PC-3 (cell line): ENCODE measurements around the gene KCNG2. TPM values are rescaled to one million over a fixed set of nuclear protein-coding genes. Genes with fewer than 3 reads are reported as not detected.

Experiments used
- ATAC-seq: fragments of 200-7000 bp; cut with Tn5 transposase; 2 replicates; pipeline ENCODE4 v1.9.1; 2020; ENCODE audit warnings: mild to moderate bottlenecking, moderate library complexity
- BruUV-seq: library from RNA; stranded (reverse); fragments of 400-500 nt; replicated peaks from 2 replicates; lab custom pipeline; 2021; lab: Mats Ljungman, UMichigan
- CTCF ChIA-PET: fragments of 300-600 bp; sonication (Branson Sonifier 250); formaldehyde crosslinking; loops from one replicate; lab custom pipeline; 2022; ENCODE audit warnings: antibody characterized with exemption; lab: Charles Lee
- POLR2A ChIA-PET: fragments of 300-600 bp; sonication (Branson Sonifier 250); formaldehyde crosslinking; loops from one replicate; lab custom pipeline; 2022; ENCODE audit warnings: antibody characterized with exemption; ENCODE audit not compliant: unreplicated experiment; lab: Charles Lee
- DNase-seq: peaks from one replicate; pipeline ENCODE4 v3.0.0-alpha.2; 2015
- H2AFZ ChIP-seq: fragments of 300-600 bp; sonication (generic); 2 replicates; pipeline ENCODE4 v1.6.0; 2016; ENCODE audit warnings: antibody characterized with exemption, low read length
- H3F3A ChIP-seq: fragments of 300-600 bp; sonication (generic); one replicate; pipeline ENCODE4 v1.6.0; 2017; ENCODE audit warnings: antibody characterized with exemption, low read length, control low read depth, mild to moderate bottlenecking; ENCODE audit not compliant: unreplicated experiment
- H3K27ac ChIP-seq: fragments of 300-600 bp; sonication (generic); 2 replicates; pipeline ENCODE4 v1.5.1; 2016; ENCODE audit warnings: mild to moderate bottlenecking, low read length
- H3K27me3 ChIP-seq: fragments of 300-600 bp; sonication (generic); 2 replicates; pipeline ENCODE4 v1.6.1; 2016; ENCODE audit warnings: low read length, mixed read lengths
- H3K36me3 ChIP-seq: fragments of 300-600 bp; sonication (generic); 2 replicates; pipeline ENCODE4 v1.6.1; 2016; ENCODE audit warnings: low read depth, mixed run types, low read length, mixed read lengths
- H3K4me1 ChIP-seq: fragments of 300-600 bp; sonication (generic); 2 replicates; pipeline ENCODE4 v1.5.1; 2016; ENCODE audit warnings: low read length; ENCODE audit not compliant: insufficient read depth
- H3K4me2 ChIP-seq: fragments of 300-600 bp; sonication (generic); 2 replicates; pipeline ENCODE4 v1.6.0; 2016; ENCODE audit warnings: low read length
- H3K4me3 ChIP-seq: fragments of 300-600 bp; sonication (generic); 2 replicates; pipeline ENCODE4 v1.5.1; 2016; ENCODE audit warnings: mild to moderate bottlenecking, low read length, mixed read lengths
- H3K79me2 ChIP-seq: fragments of 300-600 bp; sonication (generic); 2 replicates; pipeline ENCODE4 v1.6.1; 2017; ENCODE audit warnings: low read length, mixed read lengths
- H3K9ac ChIP-seq: fragments of 300-600 bp; sonication (generic); 2 replicates; pipeline ENCODE4 v1.6.0; 2016; ENCODE audit warnings: mild to moderate bottlenecking, low read length
- H3K9me2 ChIP-seq: fragments of 300-600 bp; sonication (generic); replicated peaks from 2 replicates; pipeline ENCODE4 v1.6.1; 2016; ENCODE audit warnings: mixed run types, low read length, mixed read lengths
- H3K9me3 ChIP-seq: fragments of 300-600 bp; sonication (generic); 2 replicates; pipeline ENCODE4 v1.6.1; 2016; ENCODE audit warnings: low read length, mixed read lengths
- H4K20me1 ChIP-seq: fragments of 300-600 bp; sonication (generic); 2 replicates; pipeline ENCODE4 v1.6.1; 2016; ENCODE audit warnings: low read length, mixed read lengths
- EZH2 ChIP-seq: fragments of 300-600 bp; sonication (generic); IDR thresholded peaks from one replicate; pipeline ENCODE4 v1.6.1; 2017; ENCODE audit warnings: antibody characterized with exemption, mild to moderate bottlenecking, low read length; ENCODE audit not compliant: unreplicated experiment
- EZH2phosphoT487 ChIP-seq: fragments of 300-600 bp; sonication (generic); IDR thresholded peaks from 2 replicates; pipeline ENCODE4 v1.6.1; 2018; ENCODE audit warnings: mild to moderate bottlenecking, antibody characterized with exemption, low read length, borderline replicate concordance
- intact Hi-C: fragments of 100-400 bp; cut with micrococcal nuclease; formaldehyde crosslinking; loops from 2 replicates; pipeline ENCODE4 v1.9.0; 2023
- total RNA-seq: library from RNA; depleted of rRNA; stranded (reverse); fragments of >200 nt; gene quantifications from 2 replicates; pipeline ENCODE4 v1.2.3, GENCODE V29; 2014
- TF ChIP-seq, protein P1 (sequence below): fragments of 300-600 bp; sonication (generic); conservative IDR thresholded peaks from 2 replicates; pipeline ENCODE4 v1.5.1; 2017; ENCODE audit warnings: antibody characterized with exemption, low read depth, mild to moderate bottlenecking, low read length

KCNG2 gene
- total RNA-seq, 1 experiment from 2014 or later: not detected

DNA sequence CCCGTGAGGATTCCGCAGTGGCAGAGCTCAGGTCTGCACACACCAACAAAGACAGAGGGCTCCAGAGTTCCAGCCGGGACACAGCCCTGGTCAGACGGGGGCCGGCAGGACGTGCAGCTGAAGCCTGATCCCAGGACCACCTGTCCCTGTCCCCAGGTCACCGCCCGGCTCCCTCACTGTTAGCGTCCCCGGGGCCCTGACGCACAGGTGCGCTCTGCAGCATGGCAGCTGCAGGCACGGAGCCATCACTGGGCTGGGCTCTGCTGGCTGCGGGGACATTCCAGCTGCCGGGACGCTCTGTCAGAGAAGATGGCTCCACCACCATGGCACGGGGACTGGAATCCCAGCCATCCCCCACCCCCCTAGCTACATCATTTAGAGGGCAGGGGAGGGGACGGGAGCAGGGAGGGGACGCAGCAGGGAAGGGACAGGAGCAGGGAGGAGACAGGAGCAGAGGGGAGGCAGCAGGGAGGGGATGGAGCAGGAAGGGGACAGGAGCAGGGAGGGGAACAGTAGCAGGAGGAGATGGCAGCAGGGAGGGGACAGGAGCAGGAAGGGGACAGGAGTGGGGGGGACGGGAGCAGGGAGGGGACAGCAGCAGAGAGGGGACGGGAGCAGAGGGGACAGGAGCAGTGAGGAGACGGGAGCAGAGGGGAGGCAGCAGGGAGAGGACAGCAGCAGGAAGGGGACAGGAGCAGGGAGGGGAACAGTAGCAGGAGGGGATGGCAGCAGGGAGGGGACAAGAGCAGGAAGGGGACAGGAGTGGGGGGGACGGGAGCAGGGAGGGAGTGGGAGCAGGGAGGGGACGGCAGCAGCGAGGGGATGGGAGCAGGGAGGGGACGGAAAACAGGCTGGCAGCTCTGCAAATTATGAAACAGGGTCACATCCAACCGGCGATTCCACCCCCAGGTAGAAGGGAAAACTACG is 113.9 kb downstream of the KCNG2 start:
- H3K27me3 ChIP-seq: no peaks in the 10 kb centered on the region
- no peak overlapping the region for H3K9ac ChIP-seq
- H3K9me3 ChIP-seq: no peaks in the 10 kb centered on the region
- H3F3A ChIP-seq: no peaks in the 10 kb centered on the region
- H3K79me2 ChIP-seq: no peaks in the 10 kb centered on the region
- no peaks in the 10 kb centered on the region for H3K4me1 ChIP-seq
- no peaks in the 10 kb centered on the region for H3K9me2 ChIP-seq
- ATAC-seq (no peak), DNase-seq (no peak)
- intact Hi-C loops: no loop called here
- no peak overlapping the region for H3K4me3 ChIP-seq
- H4K20me1 ChIP-seq: no peaks in the 10 kb centered on the region
- no peak overlapping the region for H2AFZ ChIP-seq
- TF ChIP-seq, protein P1, sequence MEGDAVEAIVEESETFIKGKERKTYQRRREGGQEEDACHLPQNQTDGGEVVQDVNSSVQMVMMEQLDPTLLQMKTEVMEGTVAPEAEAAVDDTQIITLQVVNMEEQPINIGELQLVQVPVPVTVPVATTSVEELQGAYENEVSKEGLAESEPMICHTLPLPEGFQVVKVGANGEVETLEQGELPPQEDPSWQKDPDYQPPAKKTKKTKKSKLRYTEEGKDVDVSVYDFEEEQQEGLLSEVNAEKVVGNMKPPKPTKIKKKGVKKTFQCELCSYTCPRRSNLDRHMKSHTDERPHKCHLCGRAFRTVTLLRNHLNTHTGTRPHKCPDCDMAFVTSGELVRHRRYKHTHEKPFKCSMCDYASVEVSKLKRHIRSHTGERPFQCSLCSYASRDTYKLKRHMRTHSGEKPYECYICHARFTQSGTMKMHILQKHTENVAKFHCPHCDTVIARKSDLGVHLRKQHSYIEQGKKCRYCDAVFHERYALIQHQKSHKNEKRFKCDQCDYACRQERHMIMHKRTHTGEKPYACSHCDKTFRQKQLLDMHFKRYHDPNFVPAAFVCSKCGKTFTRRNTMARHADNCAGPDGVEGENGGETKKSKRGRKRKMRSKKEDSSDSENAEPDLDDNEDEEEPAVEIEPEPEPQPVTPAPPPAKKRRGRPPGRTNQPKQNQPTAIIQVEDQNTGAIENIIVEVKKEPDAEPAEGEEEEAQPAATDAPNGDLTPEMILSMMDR: no peak
- no peak for TF ChIP-seq EZH2phosphoT487
- no peak overlapping the region for H3K4me2 ChIP-seq
- POLR2A ChIA-PET: no interaction called here
- H3K27ac ChIP-seq: no peak overlapping the region
- CTCF ChIA-PET: no interaction called here
- BruUV-seq: no TSS peak
- no peaks in the 10 kb centered on the region; the same call in 1 of the 2 replicates for H3K36me3 ChIP-seq

DNA sequence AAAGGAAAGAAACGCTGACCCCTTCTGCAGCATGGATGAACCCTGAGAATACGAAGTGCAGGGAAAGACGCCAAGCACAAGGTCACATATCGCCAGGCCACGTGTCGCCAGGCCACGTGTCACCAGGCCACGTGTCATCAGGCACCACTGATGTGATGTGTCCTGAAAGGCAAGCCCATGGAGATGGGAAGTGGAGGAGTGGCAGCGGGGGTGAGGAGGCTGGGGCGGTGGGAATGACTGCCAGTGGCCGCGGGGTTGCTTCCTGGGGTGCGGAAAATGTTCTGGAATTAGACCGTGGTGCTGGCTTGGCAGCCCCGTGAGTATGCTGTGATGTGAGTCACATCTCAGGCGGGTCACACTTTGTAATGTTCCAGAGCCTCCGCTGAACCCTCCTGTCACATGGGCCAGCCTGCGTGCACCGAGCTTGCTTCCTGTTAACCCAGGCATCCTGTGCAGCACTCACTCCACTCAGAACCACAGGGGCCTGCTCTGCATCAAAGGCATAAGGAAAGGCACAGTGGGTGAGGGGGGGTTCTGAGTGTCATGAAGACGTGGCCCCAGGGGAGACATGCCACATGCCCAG is 114.8 kb downstream of the KCNG2 start:
- no peaks in the 10 kb centered on the region for H3K9me2 ChIP-seq
- DNase-seq: no peak
- ChIA-PET POLR2A (no interaction called here), CTCF (no interaction called here)
- no TSS peak for BruUV-seq
- no peaks in the 10 kb centered on the region for H3F3A ChIP-seq
- H3K4me2 ChIP-seq: no peak overlapping the region
- TF ChIP-seq, protein P1: no peak
- TF ChIP-seq EZH2: no peak
- no peak for TF ChIP-seq EZH2phosphoT487
- intact Hi-C loops: no loop called here
- H3K36me3 ChIP-seq: no peaks in the 10 kb centered on the region; the same call in none of the 2 replicates
- H2AFZ ChIP-seq: no peak overlapping the region
- H3K4me3 ChIP-seq: no peak overlapping the region
- H3K79me2 ChIP-seq: no peaks in the 10 kb centered on the region
- ATAC-seq: no peak
- no peaks in the 10 kb centered on the region for H3K9me3 ChIP-seq
- no peak overlapping the region for H3K27ac ChIP-seq
- no peak overlapping the region for H3K9ac ChIP-seq
- H4K20me1 ChIP-seq: no peaks in the 10 kb centered on the region
- H3K27me3 ChIP-seq: no peaks in the 10 kb centered on the region
- no peaks in the 10 kb centered on the region for H3K4me1 ChIP-seq
